Esophagus squamous epithelium (tissue), 5 donors: ENCODE results near the gene RAPGEF3. TPM values are rescaled to one million over a fixed set of nuclear protein-coding genes. Genes with fewer than 3 reads are reported as not detected.
A peak's percentile ranks its signal among the peaks of the same experiment; 100 is the strongest.

Experiments used
- DNase-seq: peaks from one replicate; lab custom pipeline; 2025; lab: John Stamatoyannopoulos, UW
- H3K27ac ChIP-seq, 4 donors: fragments of 200-600 bp; sonication (generic); one replicate each; pipeline ENCODE4 v1.5.1; 2016 to 2019; ENCODE audit warnings: mild to moderate bottlenecking in 1 of 4
- H3K27me3 ChIP-seq, 4 donors: fragments of 200-600 bp; sonication (generic); 1 replicate in 3 of 4; 2 replicates in 1 of 4; pipeline versions ENCODE4 v1.5.1 to v1.6.0; 2017 to 2021; ENCODE audit warnings: antibody characterized with exemption in 1 of 4
- H3K36me3 ChIP-seq, 3 donors: fragments of 200-600 bp; sonication (generic); one replicate each; pipeline ENCODE4 v1.5.1; 2016 to 2019
- H3K4me1 ChIP-seq, 3 donors: fragments of 200-600 bp; sonication (generic); one replicate each; pipeline ENCODE4 v1.5.1; 2017 to 2019
- H3K4me3 ChIP-seq, 4 donors: fragments of 200-600 bp; sonication (generic); 1 replicate in 3 of 4; 2 replicates in 1 of 4; pipeline ENCODE4 v1.5.1; 2016 to 2019; ENCODE audit warnings: mild to moderate bottlenecking in 2 of 4, moderate library complexity in 1 of 4
- H3K9me3 ChIP-seq, 3 donors: fragments of 200-600 bp; sonication (generic); one replicate each; pipeline ENCODE4 v1.5.1; 2016 to 2019
- CTCF ChIP-seq, 6 experiments: fragments of 450-650 bp in 4 of 6; fragments of 200-600 bp in 2 of 6; sonication (generic) in 2 of 6; IDR thresholded peaks; one replicate each; pipeline ENCODE4 v1.5.1; 2016 to 2019; ENCODE audit warnings: antibody characterized with exemption in 6 of 6, mild to moderate bottlenecking in 4 of 6, moderate library complexity in 4 of 6
- POLR2A ChIP-seq, 4 donors: fragments of 450-650 bp; IDR thresholded peaks; one replicate each; pipeline ENCODE4 v1.6.1; 2017; ENCODE audit warnings: antibody characterized with exemption in 4 of 4, mild to moderate bottlenecking in 4 of 4, moderate library complexity in 3 of 4
- WGBS, 2 donors: methylation state at CpG; one replicate each; pipeline ENCODE4 v1.1.5; 2018; 5-methylcytosine and 5-hydroxymethylcytosine counted together
- intact Hi-C: fragments of 100-400 bp; cut with DNase I; formaldehyde crosslinking; loops from one replicate; pipeline ENCODE4 v1.15.0; 2022
- total RNA-seq, 4 donors: library from RNA; depleted of rRNA; stranded (reverse); fragments of >200 nt; gene quantifications; one replicate each; pipeline ENCODE4 v1.1.0, GENCODE V29; 2016
- donor health status: DM: yes; HTN: yes; CAD: no.

RAPGEF3 gene
- total RNA-seq, 4 donors from 2014 or later, result 12.9 to 39.3 (median 22.5) TPM

DNA sequence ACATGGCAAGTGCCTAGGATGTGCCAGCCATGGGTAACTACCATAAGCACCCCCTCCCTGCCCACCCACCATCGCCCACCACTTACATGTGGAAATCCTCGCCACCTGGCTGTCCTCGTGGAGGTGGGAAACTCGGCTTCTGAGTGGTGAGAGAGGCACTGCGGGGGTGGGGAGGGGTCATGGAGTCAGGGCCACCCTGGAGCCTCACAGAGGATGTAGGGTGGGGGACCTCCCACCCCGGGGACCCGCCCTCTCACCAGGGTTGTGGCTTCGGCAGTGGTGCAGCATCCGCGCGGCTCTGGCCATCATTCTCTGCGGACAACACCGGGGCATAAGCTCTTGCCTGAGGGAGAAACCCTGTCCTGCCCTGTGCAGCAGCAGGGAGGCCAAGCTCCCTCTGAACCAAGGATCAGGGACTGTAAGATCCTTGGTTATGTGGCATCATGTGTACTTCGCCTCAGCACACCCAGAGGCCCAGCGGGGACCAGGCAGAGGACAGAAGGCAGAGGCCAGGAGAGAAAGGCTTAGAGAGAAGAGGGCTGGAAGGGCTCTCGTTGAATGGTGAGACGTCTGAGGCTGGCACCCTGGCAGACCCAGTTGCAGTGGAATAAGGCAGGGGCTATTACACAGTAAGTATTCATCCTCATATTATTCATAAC lies 20.6 kb downstream of the RAPGEF3 start:
- Histone ChIP-seq H3K4me1 (peaks cover 38 to 94% (median 61%) of the 10 kb centered on the region in 3 donors), H3K9me3 (no peaks in the 10 kb centered on the region), H3K27me3 (no peaks in the 10 kb centered on the region), H3K27ac (peak overlapping the region in 3 of 4 donors; percentile 77 to 85 (median 85)), H3K4me3 (no peak overlapping the region), H3K36me3 (peaks cover 0 to 7% (median 0%) of the 10 kb centered on the region in 3 donors)
- no peak for DNase-seq
- intact Hi-C loops, result no loop called here
- WGBS, 2 donors, result 90 to 96% methylated on average over 3 to 7 of the region's 17 CpGs
- TF ChIP-seq CTCF (IDR thresholded peaks at IDR 0.05) (no peak), POLR2A (IDR thresholded peaks at IDR 0.05) (no peak)

GRCh38 chr12:47736877-47737676 lies 21.6 kb downstream of the RAPGEF3 start:
- intact Hi-C loops, result no loop called here
- peaks cover 0 to 7% (median 0%) of the 10 kb centered on the region in 3 donors for H3K36me3 ChIP-seq
- H3K9me3 ChIP-seq, result no peaks in the 10 kb centered on the region
- peak overlapping the region in 1 of 4 donors; percentile 26 for H3K4me3 ChIP-seq
- TF ChIP-seq CTCF (IDR thresholded peaks at IDR 0.05) (no peak), POLR2A (IDR thresholded peaks at IDR 0.05) (no peak)
- H3K27ac ChIP-seq, result peak overlapping the region; percentile 71 to 85 (median 81)
- no peaks in the 10 kb centered on the region for H3K27me3 ChIP-seq
- no peak for DNase-seq
- peaks cover 38 to 91% (median 61%) of the 10 kb centered on the region in 3 donors for H3K4me1 ChIP-seq
- WGBS, 2 donors, result 64 to 75% methylated on average over 10 to 13 of the region's 19 CpGs

GRCh38 chr12:47736216-47736615 lies 22.5 kb downstream of the RAPGEF3 start:
- intact Hi-C loops, result no loop called here
- no peak for DNase-seq
- no peak overlapping the region for H3K4me3 ChIP-seq

GRCh38 chr12:47735649-47736048 lies 23.0 kb downstream of the RAPGEF3 start:
- no peak overlapping the region for H3K4me3 ChIP-seq
- peaks cover 0 to 7% (median 0%) of the 10 kb centered on the region in 3 donors for H3K36me3 ChIP-seq
- no peaks in the 10 kb centered on the region for H3K9me3 ChIP-seq
- 21 to 73% methylated on average over 4 to 5 of the region's 11 CpGs for WGBS, 2 donors
- TF ChIP-seq POLR2A (IDR thresholded peaks at IDR 0.05) (no peak), CTCF (IDR thresholded peaks at IDR 0.05) (no peak)
- peak overlapping the region; percentile 71 to 85 (median 81) for H3K27ac ChIP-seq
- DNase-seq, result no peak
- peaks cover 26 to 90% (median 48%) of the 10 kb centered on the region in 3 donors for H3K4me1 ChIP-seq
- intact Hi-C loops, result no loop called here
- H3K27me3 ChIP-seq, result no peaks in the 10 kb centered on the region

More at GRCh38 chr12:47736216-47736615, 22.5 kb downstream of the RAPGEF3 start:
- peaks cover 0 to 7% (median 0%) of the 10 kb centered on the region in 3 donors for H3K36me3 ChIP-seq
- H3K4me1 ChIP-seq, result peaks cover 32 to 90% (median 54%) of the 10 kb centered on the region in 3 donors
- 38 to 60% methylated on average over 1 to 2 of the region's 4 CpGs for WGBS, 2 donors
- H3K27me3 ChIP-seq, result no peaks in the 10 kb centered on the region
- H3K27ac ChIP-seq, result peak overlapping the region; percentile 71 to 85 (median 81)
- TF ChIP-seq CTCF (IDR thresholded peaks at IDR 0.05) (no peak), POLR2A (IDR thresholded peaks at IDR 0.05) (no peak)
- no peaks in the 10 kb centered on the region for H3K9me3 ChIP-seq
